Pancreas (tissue), 10 donors: Measurements from ENCODE around the gene FGFR2. TPM values are rescaled to one million over a fixed set of nuclear protein-coding genes. Genes with fewer than 3 reads are reported as not detected.
A peak's percentile ranks its signal among the peaks of the same experiment; 100 is the strongest.

ENCODE experiments used
- ATAC-seq, 4 donors: fragments of 200-7000 bp; cut with Tn5 transposase; one replicate each; pipeline versions ENCODE4 v1.8.0 to v1.9.1; 2020; ENCODE audit warnings: mild to moderate bottlenecking in 4 of 4, moderate library complexity in 4 of 4
- DNase-seq, 6 donors: peaks; one replicate each; pipeline ENCODE4 v3.0.0-alpha.2; 2020
- FAIRE-seq: peaks from 2 replicates; lab custom pipeline; 2012; peaks lifted over from hg19 to GRCh38; lab: Jason Lieb, UNC
- H3K27ac ChIP-seq, 4 donors: fragments of 200-600 bp; sonication (generic); 1 replicate in 3 of 4; 2 replicates in 1 of 4; pipeline versions ENCODE4 v1.5.0 to v1.8.0; 2020
- H3K27me3 ChIP-seq, 4 donors: fragments of 200-600 bp; one replicate each; pipeline ENCODE4 v1.8.0; 2021
- H3K36me3 ChIP-seq, 3 donors: fragments of 200-600 bp; sonication (generic) in 1 of 3; one replicate each; pipeline versions ENCODE4 v1.5.0 to v1.8.0; 2020 to 2021
- H3K4me1 ChIP-seq, 3 donors: fragments of 200-600 bp; one replicate each; pipeline ENCODE4 v1.8.0; 2021
- H3K4me3 ChIP-seq, 4 donors: fragments of 200-600 bp; sonication (generic) in 2 of 4; one replicate each; pipeline versions ENCODE4 v1.5.0 to v1.8.0; 2020 to 2021
- H3K9me3 ChIP-seq, 4 donors: fragments of 200-600 bp; one replicate each; pipeline ENCODE4 v1.8.0; 2021
- CTCF ChIP-seq, 4 donors: fragments of 200-600 bp; sonication (generic) in 3 of 4; IDR thresholded peaks; one replicate each; pipeline versions ENCODE4 v1.5.0 to v1.8.0; 2021; ENCODE audit warnings: antibody characterized with exemption in 4 of 4
- WGBS, 2 donors: extraction: QIAGEN DNeasy Blood & Tissue Kit; methylation state at CpG; one replicate each; pipeline ENCODE4 v1.1.7; 2013; 5-methylcytosine and 5-hydroxymethylcytosine counted together
- intact Hi-C, 3 donors: fragments of 100-400 bp; cut with DNase I; formaldehyde crosslinking; loops; one replicate each; pipeline versions ENCODE4 v1.11.1 to v1.14.2; 2022
- polyA plus RNA-seq, 2 donors: library from polyadenylated mRNA; stranded (reverse); fragments of 200-250 nt; gene quantifications; one replicate each; pipeline ENCODE4 v1.2.3, GENCODE V29; 2013
- total RNA-seq, 6 donors: library from RNA; stranded (reverse); fragmentation: NEBNext Ultra II Directional in 4 of 6; extraction: Animal tissue kit (Norgen Biotek cat#: 25700) in 4 of 6; gene quantifications; one replicate each; pipeline versions ENCODE4 v1.2.1 to v1.2.4, GENCODE V29; 2021 to 2023
- donor health status: healthy with polysubstance abuse.
- donor health status: DM: no; HTN: no; CAD: no; lungs with moderate emphysema.
- donor health status: DM: no; HTN: no; CAD: no.
- donor health status: control.
- donor health status: control.
- donor health status: Bipolar disorder and iron deficiency.
- donor health status: DM: yes; HTN: yes; CAD: no.
- donor health status: DM: no; HTN: no; CAD: no.
- donor health status: DM: no; HTN: no; CAD: no.
- donor health status: DM: yes; HTN: yes; CAD: no.

Gene FGFR2
- total and polyA plus RNA-seq, 8 donors: 23.8 to 64.0 (median 31.4) TPM

GRCh38 chr10:121553511-121554264, 44.6 kb downstream of the FGFR2 start:
- Histone ChIP-seq H3K4me1 (no peaks in the 10 kb centered on the region), H3K27ac (peak overlapping the region in 1 of 4 donors; percentile 48), H3K4me3 (no peak overlapping the region), H3K36me3 (no peaks in the 10 kb centered on the region), H3K9me3 (no peaks in the 10 kb centered on the region), H3K27me3 (no peaks in the 10 kb centered on the region)
- intact Hi-C loops: no loop called here
- ATAC-seq (peak; percentile 75 to 90 (median 84)), DNase-seq (peak in 4 of 6 donors; percentile 37 to 64 (median 46)), FAIRE-seq (no peak)
- TF ChIP-seq CTCF (IDR thresholded peaks at IDR 0.05): no peak
- 50 to 51% methylated on average over 8 of the region's 8 CpGs for WGBS, 2 donors

- ATAC-seq: no peak
- Histone ChIP-seq H3K36me3 (no peaks in the 10 kb centered on the region), H3K27me3 (no peaks in the 10 kb centered on the region), H3K27ac (peak overlapping the region in 2 of 4 donors; percentile 10 to 48), H3K4me1 (no peaks in the 10 kb centered on the region), H3K9me3 (no peaks in the 10 kb centered on the region), H3K4me3 (no peak overlapping the region)
- DNase-seq: no peak
- no peak for FAIRE-seq
- WGBS, 2 donors: 69 to 73% methylated on average over 4 of the region's 4 CpGs
- intact Hi-C loops: no loop called here
- no peak for TF ChIP-seq CTCF (IDR thresholded peaks at IDR 0.05)
Measured at GRCh38 chr10:121552746-121553145, 45.5 kb downstream of the FGFR2 start.

- no peak for DNase-seq
- TF ChIP-seq CTCF (IDR thresholded peaks at IDR 0.05): no peak
- Histone ChIP-seq H3K27ac (peak overlapping the region in 1 of 4 donors; percentile 5), H3K36me3 (no peaks in the 10 kb centered on the region), H3K4me3 (no peak overlapping the region), H3K4me1 (no peaks in the 10 kb centered on the region), H3K27me3 (no peaks in the 10 kb centered on the region), H3K9me3 (no peaks in the 10 kb centered on the region)
- ATAC-seq: no peak
- 87 to 90% methylated on average over 10 of the region's 10 CpGs for WGBS, 2 donors
- intact Hi-C loops: no loop called here
- FAIRE-seq: no peak
Measured at GRCh38 chr10:121551210-121551885, 46.9 kb downstream of the FGFR2 start.

- ATAC-seq (no peak), DNase-seq (no peak), FAIRE-seq (no peak)
- Histone ChIP-seq H3K27me3 (no peaks in the 10 kb centered on the region), H3K27ac (no peak overlapping the region), H3K4me3 (no peak overlapping the region), H3K9me3 (no peaks in the 10 kb centered on the region), H3K4me1 (peaks cover 13 to 18% (median 14%) of the 10 kb centered on the region in 3 donors), H3K36me3 (no peaks in the 10 kb centered on the region)
- no peak for TF ChIP-seq CTCF (IDR thresholded peaks at IDR 0.05)
- intact Hi-C loops: no loop called here
- WGBS, 2 donors: 96 to 100% methylated on average over 5 of the region's 5 CpGs
Measured at GRCh38 chr10:121544301-121544869, 53.9 kb downstream of the FGFR2 start.
